Common myeloid progenitor, CD34-positive (primary cell): Measurements from ENCODE around the gene IPO7.
A peak's percentile ranks its signal among the peaks of the same experiment; 100 is the strongest.
"Not testable (repeated sequence)": the region's sequence is repeated elsewhere in the genome, so short reads cannot be mapped to it uniquely, and the experiment has no call there.

ENCODE experiments used
- CTCF ChIA-PET: fragments of 350-600 bp; sonication (Branson Sonifier 250); formaldehyde crosslinking; loops from one replicate; lab custom pipeline; 2021; ENCODE audit warnings: antibody characterized with exemption; lab: Charles Lee
- POLR2A ChIA-PET: fragments of 350-600 bp; sonication (Branson Sonifier 250); formaldehyde crosslinking; loops from one replicate; lab custom pipeline; 2021; ENCODE audit warnings: antibody characterized with exemption; lab: Charles Lee
- DNase-seq, 3 donors: peaks; one replicate each; pipeline versions ENCODE4 v3.0.0 to v3.0.0-alpha.2; 2013
- H3K27ac ChIP-seq, 2 experiments: 1 replicate in 1 of 2; 2 replicates in 1 of 2; pipeline ENCODE4 v1.7.0; 2013; ENCODE audit warnings: inconsistent platforms in 2 of 2, low read length in 2 of 2, mild to moderate bottlenecking in 2 of 2, low read depth in 1 of 2, moderate library complexity in 1 of 2; ENCODE audit not compliant: severe bottlenecking in 2 of 2, insufficient read depth in 1 of 2, poor library complexity in 1 of 2
- H3K27me3 ChIP-seq, 5 experiments: replicated peaks in 2 of 5; 1 replicate in 3 of 5; 2 replicates in 2 of 5; pipeline versions ENCODE4 v1.6.1 to v1.7.0; 2013; ENCODE audit warnings: low read length in 4 of 5, mild to moderate bottlenecking in 2 of 5, moderate library complexity in 2 of 5, inconsistent platforms in 1 of 5; ENCODE audit not compliant: insufficient read depth in 5 of 5, control insufficient read depth in 4 of 5
- H3K36me3 ChIP-seq, 4 experiments: 1 replicate in 2 of 4; 2 replicates in 2 of 4; pipeline versions ENCODE4 v1.6.1 to v1.7.0; 2013; ENCODE audit warnings: low read length in 3 of 4, control low read depth in 1 of 4, mild to moderate bottlenecking in 1 of 4; ENCODE audit not compliant: control insufficient read depth in 4 of 4, insufficient read depth in 4 of 4
- H3K4me1 ChIP-seq, 4 experiments: 1 replicate in 3 of 4; 2 replicates in 1 of 4; pipeline versions ENCODE4 v1.6.1 to v1.7.1; 2013; ENCODE audit warnings: low read length in 3 of 4, mild to moderate bottlenecking in 3 of 4, control low read depth in 1 of 4, inconsistent platforms in 1 of 4, moderate library complexity in 1 of 4; ENCODE audit not compliant: control insufficient read depth in 4 of 4, insufficient read depth in 4 of 4; ENCODE audit errors: control extremely low read depth in 1 of 4
- H3K4me3 ChIP-seq, 7 experiments: 1 replicate in 4 of 7; 2 replicates in 3 of 7; pipeline versions ENCODE4 v1.5.1 to v1.7.0; 2013; ENCODE audit warnings: mild to moderate bottlenecking in 7 of 7, low read length in 6 of 7, moderate library complexity in 6 of 7, inconsistent platforms in 2 of 7, low read depth in 2 of 7, control low read depth in 1 of 7; ENCODE audit not compliant: insufficient read depth in 4 of 7, control insufficient read depth in 1 of 7; ENCODE audit errors: extremely low read depth in 1 of 7
- H3K9me3 ChIP-seq, 5 experiments: 1 replicate in 4 of 5; 2 replicates in 1 of 5; pipeline versions ENCODE4 v1.6.1 to v1.7.1; 2013; ENCODE audit warnings: low read length in 4 of 5, mild to moderate bottlenecking in 2 of 5, inconsistent platforms in 1 of 5, low read depth in 1 of 5, moderate library complexity in 1 of 5; ENCODE audit not compliant: control insufficient read depth in 4 of 5, insufficient read depth in 2 of 5; ENCODE audit errors: control extremely low read depth in 1 of 5
- WGBS: methylation state at CpG from one replicate; pipeline ENCODE4 v1.1.5; 2013; ENCODE audit not compliant: insufficient coverage; 5-methylcytosine and 5-hydroxymethylcytosine counted together

Gene IPO7

DNA sequence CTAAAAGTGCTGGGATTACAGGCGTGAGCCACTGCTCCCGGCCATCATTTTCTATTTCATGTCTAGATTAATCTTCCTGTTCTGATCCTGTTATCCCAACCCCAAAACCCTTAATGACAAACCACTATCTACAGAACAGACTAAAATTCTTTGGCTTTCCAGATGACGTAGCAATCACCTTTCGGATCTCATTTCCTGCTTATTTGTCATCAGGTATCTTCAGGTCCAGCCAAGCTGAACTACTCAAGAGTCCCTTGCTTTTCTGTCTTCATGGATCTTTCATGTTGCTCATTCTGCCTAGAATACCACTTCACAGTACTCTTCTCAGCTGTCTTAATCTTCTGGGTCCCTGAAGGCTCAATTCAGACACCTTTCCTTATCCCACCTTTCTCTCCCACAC, 27.4 kb upstream of the IPO7 start:
- Histone ChIP-seq H3K4me1 (no peaks in the 10 kb centered on the region), H3K27ac (no peak overlapping the region), H3K9me3 (no peaks in the 10 kb centered on the region), H3K4me3 (no peak overlapping the region), H3K27me3 (no peaks in the 10 kb centered on the region), H3K36me3 (no peaks in the 10 kb centered on the region)
- CTCF ChIA-PET = no interaction called here
- WGBS = 99% methylated on average over 4 of the region's 4 CpGs
- DNase-seq = no peak
- POLR2A ChIA-PET = no interaction called here

DNA sequence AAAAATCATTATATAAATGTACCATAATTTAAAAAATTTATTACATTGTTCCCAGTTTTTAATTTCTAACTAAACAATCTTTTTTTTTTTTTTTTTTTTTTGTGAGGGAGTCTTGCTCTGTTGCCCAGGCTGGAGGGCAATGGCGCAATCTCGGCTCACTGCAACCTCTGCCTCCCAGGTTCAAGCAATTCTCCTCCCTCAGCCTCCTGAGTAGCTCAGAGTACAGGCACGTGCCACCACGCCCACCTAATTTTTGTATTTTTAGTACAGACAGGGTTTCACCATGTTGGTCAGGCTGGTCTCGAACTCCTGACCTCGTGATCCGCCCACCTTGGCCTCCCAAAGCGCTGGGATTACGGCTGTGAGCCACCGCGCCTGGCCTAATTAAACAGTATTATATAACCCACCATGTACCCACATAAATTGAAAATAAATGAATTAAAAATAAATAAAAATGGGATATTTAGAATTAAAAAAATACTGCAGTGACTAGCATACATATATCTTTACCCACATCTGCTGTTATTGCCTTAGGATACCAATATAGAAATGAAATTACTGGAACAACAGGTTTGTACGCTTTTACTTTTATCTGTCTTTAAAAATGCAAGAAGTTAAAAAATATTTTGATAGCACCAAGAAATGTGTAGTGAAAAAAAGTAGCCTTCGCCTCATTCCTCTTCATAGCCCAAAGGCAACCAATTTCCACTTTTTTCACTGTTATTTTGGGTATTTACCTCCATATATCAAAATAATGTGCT, 23.4 kb upstream of the IPO7 start:
- DNase-seq, H3K27me3 ChIP-seq, POLR2A ChIA-PET, CTCF ChIA-PET, H3K9me3 ChIP-seq, H3K36me3 ChIP-seq, H3K27ac ChIP-seq, H3K4me3 ChIP-seq: not testable (repeated sequence)
- 97% methylated on average over 5 of the region's 13 CpGs for WGBS
- H3K4me1 ChIP-seq = peaks cover 3 to 28% (median 13%) of the 10 kb centered on the region in 4 experiments

DNA sequence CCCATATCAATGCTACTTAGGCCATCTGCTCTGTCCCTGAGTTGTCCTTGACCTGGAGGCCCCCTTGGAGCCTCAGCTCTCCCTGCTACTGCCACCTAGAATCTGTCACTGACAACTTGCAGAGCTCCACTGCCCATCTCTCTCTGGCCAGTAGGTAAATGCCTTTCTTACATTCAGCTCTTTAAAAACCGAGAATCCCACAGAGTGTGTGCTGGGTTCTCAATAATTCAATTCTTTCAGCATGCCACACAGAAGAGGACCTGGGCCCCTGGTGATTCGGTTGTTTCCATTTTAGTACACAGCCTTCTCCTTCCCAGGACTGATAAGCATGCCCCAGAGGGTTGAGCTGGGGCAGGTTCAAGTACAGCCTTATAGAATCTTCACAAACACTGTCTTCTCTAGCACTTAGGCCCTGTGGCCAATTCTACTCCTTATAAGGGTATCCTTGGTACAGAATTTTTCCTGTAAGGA, 22.0 kb upstream of the IPO7 start:
- Histone ChIP-seq H3K4me3 (no peak overlapping the region), H3K9me3 (no peaks in the 10 kb centered on the region), H3K36me3 (no peaks in the 10 kb centered on the region), H3K27ac (peak overlapping the region in 1 of 2 experiments; percentile 55), H3K27me3 (no peaks in the 10 kb centered on the region), H3K4me1 (peaks cover 3 to 28% (median 13%) of the 10 kb centered on the region in 4 experiments)
- 80% methylated on average over 2 of the region's 2 CpGs for WGBS
- CTCF ChIA-PET = interaction anchor here (0.8 to 1.0 kb wide), 2 partner anchors 10 to 11 kb away, joined by 3 to 4 read pairs; no protein-coding TSS in a partner anchor
- POLR2A ChIA-PET = no interaction called here
- no peak for DNase-seq

DNA sequence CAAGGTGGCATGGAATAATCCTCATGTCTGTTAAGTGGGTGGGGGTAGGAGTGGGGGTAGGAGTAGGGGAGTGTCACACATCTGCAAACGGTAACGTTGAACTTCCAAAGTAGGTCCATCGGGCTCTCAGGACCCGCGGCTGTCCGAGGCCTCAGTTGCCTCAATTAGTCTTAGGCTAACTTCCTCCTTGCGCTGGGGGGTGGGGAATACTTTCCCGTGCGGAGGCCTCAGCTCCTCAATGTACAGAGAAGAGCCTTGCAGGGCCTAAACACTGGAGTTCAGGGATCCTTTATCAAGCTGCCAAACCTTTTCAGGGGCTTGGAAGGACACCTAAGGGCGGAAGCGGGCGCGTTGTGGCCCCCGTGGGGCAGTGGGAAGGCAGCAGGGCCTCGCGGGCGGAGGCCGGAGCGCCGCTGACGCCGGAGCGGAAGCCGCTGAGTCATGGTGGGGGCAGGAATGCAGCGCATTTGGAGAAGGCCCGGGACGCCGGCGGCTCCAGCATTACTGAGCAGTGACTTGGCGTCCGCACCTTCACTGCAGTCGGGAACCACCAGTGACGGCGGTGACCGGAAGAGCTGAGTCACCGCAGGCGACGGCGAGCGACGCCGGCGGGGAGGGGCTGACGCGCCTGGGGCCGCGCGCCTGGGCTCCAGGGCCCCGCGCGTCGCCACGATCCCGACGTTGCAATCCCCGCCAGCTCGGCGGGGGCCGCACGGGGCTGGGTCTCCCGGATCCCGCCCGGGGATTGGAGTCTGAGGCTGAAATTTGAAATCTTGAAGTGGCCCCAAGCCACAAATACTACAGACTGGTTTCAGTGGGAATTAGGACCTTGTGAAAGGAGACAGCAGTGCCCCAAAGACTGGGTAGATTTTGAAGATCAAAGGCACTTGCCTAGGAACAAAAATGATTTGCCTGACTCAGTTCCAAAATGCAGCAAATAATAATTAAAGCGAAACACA, 20.2 kb upstream of the IPO7 start:
- 2% methylated on average over 49 of the region's 64 CpGs for WGBS
- Histone ChIP-seq H3K4me3 (peak overlapping the region; percentile 4 to 85 (median 68)), H3K9me3 (no peaks in the 10 kb centered on the region), H3K36me3 (no peaks in the 10 kb centered on the region), H3K4me1 (peaks cover 3 to 28% (median 13%) of the 10 kb centered on the region in 4 experiments), H3K27ac (peak overlapping the region; percentile 88 to 97), H3K27me3 (no peaks in the 10 kb centered on the region)
- ChIA-PET CTCF (interaction anchor here (1.2 to 1.4 kb wide), 3 partner anchors 9 to 49 kb away, joined by 4 to 5 read pairs (median 5); no protein-coding TSS in a partner anchor), POLR2A (interaction anchor here (0.8 to 1.1 kb wide), 6 partner anchors 9 to 150 kb away, joined by 3 to 7 read pairs (median 3); partner anchors contain the start of gene DENND5A)
- DNase-seq = peak; percentile 95 to 98 (median 98)

DNA sequence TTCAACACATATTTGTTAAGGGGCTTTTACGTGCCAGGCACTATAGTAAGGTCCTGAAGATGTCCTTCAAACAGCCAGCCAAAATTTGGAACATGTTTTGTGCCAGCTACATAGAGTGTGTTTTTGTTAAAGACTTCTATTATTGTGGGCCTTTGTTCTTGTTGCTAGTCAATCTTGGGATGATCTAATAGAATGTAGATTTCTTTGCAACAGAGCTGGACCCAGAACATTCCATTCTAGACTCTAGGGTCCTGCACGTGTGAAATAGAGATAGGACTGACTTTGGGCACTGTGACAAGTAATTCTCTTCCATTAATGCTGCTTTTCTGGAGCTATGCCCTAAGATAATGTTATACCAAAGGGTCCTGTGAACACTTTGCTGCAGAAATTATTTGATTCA, 16.9 kb upstream of the IPO7 start:
- 100% methylated on average over 1 of the region's 2 CpGs for WGBS

DNA sequence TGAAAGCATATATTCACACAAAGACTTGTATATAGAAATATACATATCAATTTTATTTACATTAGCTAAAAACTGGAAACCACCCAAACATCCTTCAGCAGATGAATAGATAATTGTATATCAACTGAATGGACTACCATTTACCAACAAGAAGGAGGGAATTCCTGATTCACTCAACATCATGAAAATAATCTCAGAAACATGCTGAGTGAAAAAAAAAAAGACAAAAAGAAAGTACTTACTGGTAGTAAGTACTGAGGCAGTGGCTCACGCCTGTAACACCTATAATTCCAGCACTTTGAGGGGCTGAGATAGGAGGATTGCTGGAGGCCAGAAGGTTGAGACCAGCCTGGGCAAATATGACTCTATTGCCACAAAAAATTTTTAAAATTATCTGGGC, 7.4 kb upstream of the IPO7 start:
- no peaks in the 10 kb centered on the region for H3K27me3 ChIP-seq
- DNase-seq = no peak
- no peaks in the 10 kb centered on the region for H3K36me3 ChIP-seq
- CTCF ChIA-PET = no interaction called here
- no peak overlapping the region for H3K27ac ChIP-seq
- no peaks in the 10 kb centered on the region for H3K9me3 ChIP-seq
- H3K4me1 ChIP-seq = no peaks in the 10 kb centered on the region
- POLR2A ChIA-PET = interaction anchor here (0.7 kb wide), 1 partner anchor 9 kb away, joined by 3 read pairs; no protein-coding TSS in a partner anchor
- WGBS = 83% methylated on average over 1 of the region's 1 CpG
- H3K4me3 ChIP-seq = no peak overlapping the region

More for the DNA sequence above, 16.9 kb upstream of the IPO7 start:
- no peak for DNase-seq
- Histone ChIP-seq H3K27ac (no peak overlapping the region), H3K9me3 (no peaks in the 10 kb centered on the region), H3K27me3 (no peaks in the 10 kb centered on the region), H3K4me3 (no peak overlapping the region), H3K4me1 (peaks cover 3 to 23% (median 13%) of the 10 kb centered on the region in 4 experiments), H3K36me3 (no peaks in the 10 kb centered on the region)
- POLR2A ChIA-PET = interaction anchor here (0.6 kb wide), 1 partner anchor 9 kb away, joined by 3 read pairs; no protein-coding TSS in a partner anchor
- CTCF ChIA-PET = interaction anchor here (0.7 to 3.6 kb wide), 2 partner anchors 17 to 94 kb away, joined by 3 to 16 read pairs; partner anchors contain the start of gene IPO7
